Midbrain (tissue), 1 donor: ENCODE data around the gene HSBP1.

Experiments used
- DNase-seq: peaks from one replicate; lab custom pipeline; 2025; lab: John Stamatoyannopoulos, UW

Gene HSBP1

DNA sequence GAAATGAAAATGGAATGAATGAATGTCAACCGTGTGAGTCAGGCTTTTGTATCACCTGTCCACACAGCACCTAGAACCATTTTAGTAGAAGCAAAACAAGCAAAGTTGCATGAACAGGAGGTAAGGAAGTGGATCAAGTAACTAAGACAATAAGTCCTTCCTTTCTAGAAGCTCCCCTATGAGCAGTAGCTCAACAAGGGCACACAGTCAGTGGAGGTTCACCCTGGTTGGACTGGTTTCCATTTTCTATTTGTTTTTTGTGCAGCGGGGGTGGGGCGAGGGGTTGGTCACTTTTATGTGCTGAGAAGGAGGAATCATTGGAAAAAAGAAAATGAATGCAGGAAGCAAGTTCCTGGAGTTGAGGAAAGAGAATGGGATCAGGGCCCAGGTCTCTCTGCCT lies 4.0 kb upstream of the HSBP1 start:
- no peak for DNase-seq

DNA sequence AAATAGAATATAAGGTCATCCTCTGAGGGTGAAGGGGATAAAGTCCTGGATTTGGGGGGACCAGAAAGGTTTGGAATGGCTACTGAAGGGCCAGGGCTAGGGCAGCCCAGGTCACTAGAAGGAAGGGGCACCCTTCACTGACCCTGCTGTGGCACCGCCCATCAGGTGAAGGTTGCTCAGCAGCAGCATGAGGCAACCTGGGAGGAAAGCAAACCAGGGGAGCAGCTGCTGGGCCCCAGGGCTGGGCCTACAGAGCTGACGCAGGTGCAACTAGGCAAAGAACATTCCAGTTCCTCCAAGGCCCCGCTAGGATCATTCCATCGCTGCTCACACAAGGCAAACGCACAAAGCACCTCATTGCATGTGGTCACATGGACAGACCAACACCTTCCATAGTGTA lies 3.4 kb upstream of the HSBP1 start:
- DNase-seq, result no peak

- no peak for DNase-seq
Observed at GRCh38 chr16:83806036-83806435, 1.7 kb upstream of the HSBP1 start.

GRCh38 chr16:83806731-83807130 lies 1.0 kb upstream of the HSBP1 start:
- no peak for DNase-seq

- no peak for DNase-seq
Observed at GRCh38 chr16:83807327-83807709, 460 bp upstream of the HSBP1 start.

GRCh38 chr16:83808573-83809014 lies 816 bp downstream of the HSBP1 start:
- no peak for DNase-seq

DNA sequence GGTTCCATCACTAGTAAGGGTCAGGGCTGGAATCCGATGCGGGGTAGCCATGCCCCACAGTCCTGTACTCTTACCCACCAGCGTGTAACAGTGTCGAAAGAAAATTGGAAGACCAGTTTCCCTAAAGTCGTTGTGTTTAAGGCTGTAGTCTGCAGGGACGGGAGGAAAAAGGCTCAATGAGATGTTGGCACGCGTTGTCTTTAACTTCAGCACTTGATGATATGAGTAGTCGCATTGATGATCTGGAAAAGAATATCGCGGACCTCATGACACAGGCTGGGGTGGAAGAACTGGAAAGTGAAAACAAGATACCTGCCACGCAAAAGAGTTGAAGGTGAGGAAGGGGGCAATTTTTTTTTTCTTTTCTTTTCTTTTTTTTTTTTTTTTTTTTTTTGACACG lies 1.3 kb downstream of the HSBP1 start:
- no peak for DNase-seq

GRCh38 chr16:83810901-83811300 lies 3.1 kb downstream of the HSBP1 start:
- no peak for DNase-seq

DNA sequence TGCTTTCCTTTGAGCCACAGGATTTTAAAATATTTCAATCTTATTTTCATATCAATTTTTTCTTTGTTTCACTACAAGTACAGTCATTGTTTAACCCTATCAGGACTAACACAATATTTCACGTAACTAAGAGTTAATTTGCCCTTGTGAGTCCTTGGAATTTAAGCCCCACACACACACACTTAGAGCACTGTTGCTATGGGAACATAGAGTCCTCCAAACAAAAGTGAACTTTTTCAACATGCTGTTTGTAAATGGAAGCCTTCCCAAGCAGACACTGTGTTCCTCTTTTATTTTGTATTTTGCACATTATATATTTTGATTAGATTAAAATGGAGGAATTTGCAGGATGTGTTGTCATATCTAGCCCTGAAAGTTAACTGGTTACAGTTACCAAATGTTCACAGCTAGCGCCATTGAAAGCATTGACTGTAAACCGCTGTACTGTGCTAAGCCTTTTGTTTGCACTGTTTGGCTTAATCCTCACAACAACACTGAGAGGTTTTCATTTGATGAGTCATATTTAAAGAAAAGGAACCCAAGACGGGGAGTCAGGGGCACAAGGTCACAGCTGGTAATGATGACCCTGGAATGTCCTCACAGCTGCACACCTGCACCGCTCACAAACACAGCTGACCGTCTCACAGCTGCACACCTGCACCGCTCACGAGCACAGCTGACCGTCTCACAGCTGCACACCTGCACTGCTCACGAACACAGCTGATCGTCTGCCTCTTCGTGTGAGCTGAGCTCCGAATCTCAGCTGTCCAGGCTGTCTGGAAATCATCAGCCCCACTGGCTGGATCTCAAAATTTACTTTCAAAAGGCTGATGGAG lies 6.3 kb downstream of the HSBP1 start:
- DNase-seq, result no peak

- DNase-seq, result no peak
Observed at GRCh38 chr16:83814659-83814985, 6.8 kb downstream of the HSBP1 start.

DNA sequence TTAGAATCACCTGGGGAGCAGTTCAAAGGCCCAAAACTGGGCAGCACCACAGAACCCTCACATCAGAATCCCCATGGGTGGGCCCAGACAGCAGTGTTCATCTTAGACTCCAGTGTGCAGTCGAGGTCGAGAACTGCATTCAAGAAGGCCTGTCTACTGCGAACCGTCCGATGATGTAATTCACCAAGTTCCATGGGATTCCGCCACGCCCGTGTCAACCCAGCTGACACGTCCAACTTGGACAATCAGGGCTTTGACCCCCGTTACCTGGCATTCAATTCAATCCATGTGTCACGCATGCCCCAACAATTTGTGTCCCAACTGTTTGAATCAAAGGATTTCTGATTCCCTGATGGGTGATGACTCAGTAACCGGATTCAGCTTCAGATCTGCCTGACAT lies 9.2 kb downstream of the HSBP1 start:
- no peak for DNase-seq

DNA sequence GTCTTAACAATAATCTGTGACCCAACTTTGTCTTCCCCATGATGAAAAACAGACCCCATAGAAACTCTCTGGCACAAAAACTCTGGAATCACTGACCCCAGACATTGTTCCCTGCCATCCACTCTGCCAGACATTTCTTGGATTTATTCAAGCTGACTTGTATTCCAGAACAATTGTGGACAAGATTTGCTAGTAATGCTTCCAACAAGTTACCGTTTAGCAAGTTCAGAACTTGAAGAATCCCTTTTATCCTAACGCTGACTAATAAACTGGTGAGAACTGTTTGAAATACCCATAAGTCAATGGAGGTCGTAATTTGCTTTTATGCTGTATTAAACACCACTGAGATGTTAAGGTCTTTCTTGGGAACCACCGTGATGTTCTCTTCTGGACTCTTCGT lies 10.5 kb downstream of the HSBP1 start:
- no peak for DNase-seq

DNA sequence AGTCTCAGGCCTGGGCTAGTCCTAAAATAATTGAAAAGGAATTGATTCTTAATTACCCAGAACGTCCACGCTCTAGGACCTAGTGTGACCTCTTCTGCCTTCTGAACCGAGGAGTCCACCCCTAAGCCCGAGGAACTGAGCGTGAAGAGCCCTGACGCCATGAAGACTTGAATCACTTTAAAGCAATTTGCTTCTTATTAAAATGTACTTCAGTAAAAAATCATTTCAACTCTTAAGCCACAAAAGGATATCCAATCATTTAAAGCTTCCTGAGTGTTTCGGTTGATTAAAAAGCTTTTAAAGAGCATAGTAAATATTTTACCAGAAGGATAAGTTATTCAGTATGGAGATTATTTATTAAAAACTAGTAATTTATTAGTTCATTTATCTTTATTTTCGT lies 11.6 kb downstream of the HSBP1 start:
- DNase-seq, result no peak

DNA sequence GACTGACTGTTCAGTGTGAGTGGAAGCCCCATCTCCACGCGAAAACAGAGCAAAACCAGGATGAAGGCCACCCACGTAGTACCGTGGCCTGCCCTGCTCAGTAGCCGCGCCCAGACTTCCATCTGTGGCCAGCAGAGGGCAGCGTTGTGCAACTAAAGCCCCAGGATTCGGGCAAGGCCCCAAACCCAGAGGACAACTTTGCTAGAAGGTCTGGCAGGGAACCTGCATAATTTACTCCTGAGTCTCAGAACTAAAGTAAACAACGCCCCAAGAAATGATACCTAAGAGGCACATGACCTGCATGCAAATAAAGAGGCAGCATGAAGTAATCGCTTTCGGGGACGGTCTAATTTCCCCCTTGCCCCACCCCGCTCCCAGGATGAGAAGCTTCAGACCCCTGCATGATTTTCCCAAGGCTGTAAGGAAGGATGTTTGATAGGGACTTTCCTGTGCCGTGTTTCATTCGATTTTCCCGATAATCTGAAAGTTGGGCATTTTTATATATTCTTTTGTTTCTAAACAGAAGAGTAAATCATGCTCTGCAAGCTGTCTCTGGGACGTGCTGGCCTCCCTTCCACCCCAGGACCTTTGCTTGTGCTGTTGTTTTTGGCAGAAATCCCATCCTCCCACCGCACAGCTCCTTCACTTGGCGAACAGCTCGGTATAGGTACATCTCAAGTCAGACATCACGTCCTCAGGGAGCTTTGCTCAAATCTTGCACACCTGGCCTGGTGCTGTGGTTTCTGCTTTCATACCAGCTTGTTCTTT lies 18.6 kb downstream of the HSBP1 start:
- DNase-seq, result peak; percentile 90

GRCh38 chr16:83830091-83830768 lies 22.5 kb downstream of the HSBP1 start:
- DNase-seq, result no peak

- no peak for DNase-seq
Observed at GRCh38 chr16:83830769-83831455, 23.1 kb downstream of the HSBP1 start.

DNA sequence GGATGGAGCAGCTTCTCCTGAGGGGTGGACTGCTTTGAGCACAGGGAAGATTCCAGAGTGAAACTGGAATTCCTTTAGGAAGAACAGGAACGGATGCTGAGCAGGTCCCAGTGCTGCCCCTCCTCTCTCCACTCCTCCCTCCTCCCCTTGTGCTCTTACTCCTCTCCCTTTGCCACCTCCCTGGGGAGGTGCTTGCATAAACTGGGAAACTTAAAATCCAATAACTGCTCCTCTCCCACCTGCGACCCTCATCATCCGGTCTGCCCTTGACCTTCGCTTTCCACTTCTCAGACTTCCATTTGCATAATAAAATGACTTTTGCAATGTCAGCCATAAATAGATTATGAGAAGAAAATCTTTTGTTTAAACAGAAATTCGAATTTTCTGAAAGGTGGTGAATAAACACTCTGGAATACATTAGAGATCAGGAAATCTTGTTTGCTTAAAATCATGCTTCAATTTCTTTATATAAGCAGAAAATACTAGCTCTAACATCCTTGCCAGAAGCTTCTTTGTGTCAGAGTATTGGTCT lies 23.7 kb downstream of the HSBP1 start:
- DNase-seq, result no peak

DNA sequence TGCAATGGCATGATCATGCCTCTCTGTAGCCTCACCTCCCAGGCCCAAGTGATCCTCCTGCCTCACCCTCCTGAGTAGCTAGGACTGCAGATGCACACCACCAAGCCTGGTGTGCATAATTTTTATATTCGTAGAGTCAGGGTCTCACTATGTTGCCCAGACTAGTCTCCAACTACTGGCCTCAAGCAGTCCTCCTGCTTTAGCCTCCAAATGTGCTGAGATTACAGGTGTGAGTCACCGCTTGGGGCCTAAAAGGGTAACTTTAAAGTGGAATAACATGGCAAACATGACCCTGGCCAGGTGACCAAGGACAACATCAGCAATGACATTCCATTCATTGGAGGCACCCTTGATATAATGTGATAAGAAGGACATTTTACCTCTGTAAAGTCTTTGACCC lies 26.1 kb downstream of the HSBP1 start:
- DNase-seq, result no peak

- DNase-seq, result no peak
Observed at GRCh38 chr16:83835586-83836566, 28.1 kb downstream of the HSBP1 start.

GRCh38 chr16:83837566-83837965 lies 29.8 kb downstream of the HSBP1 start:
- no peak for DNase-seq

DNA sequence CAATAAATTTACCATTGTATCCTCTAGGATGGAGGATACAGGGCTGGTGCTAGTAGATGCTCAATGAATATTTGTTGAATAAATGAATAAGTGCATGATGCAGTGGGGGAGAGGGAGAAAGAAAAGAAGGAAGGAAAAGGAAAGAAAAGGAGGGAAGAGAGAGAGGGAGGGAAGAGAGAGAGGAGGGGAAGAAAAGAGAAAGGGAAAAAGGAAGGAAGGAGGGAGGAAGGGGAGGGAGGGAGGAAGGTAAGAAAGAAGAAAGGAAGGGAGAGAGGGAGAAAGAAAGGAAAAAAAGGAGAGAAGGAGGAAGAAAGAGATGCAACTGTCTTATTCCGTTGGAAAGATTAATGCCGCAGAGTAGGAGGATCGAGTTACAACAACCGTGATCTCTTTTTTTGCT lies 30.4 kb downstream of the HSBP1 start:
- DNase-seq, result no peak
